ENCODE measurements around the gene PXMP2.
"Not testable (repeated sequence)": the region's sequence is repeated elsewhere in the genome, so short reads cannot be mapped to it uniquely, and the experiment has no call there.

Gene PXMP2

DNA sequence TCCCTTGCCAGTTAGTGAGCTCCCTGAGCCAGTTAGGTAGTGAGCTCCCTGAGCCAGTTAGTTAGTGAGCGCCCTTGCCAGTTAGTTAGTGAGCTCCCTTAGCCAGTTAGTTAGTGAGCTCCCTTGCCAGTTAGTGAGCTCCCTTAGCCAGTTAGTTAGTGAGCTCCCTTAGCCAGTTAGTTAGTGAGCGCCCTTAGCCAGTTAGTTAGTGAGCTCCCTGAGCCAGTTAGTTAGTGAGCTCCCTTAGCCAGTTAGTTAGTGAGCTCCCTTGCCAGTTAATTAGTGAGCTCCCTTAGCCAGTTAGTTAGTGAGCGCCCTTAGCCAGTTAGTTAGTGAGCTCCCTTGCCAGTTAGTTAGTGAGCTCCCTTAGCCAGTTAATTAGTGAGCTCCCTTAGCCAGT, 4.6 kb downstream of the PXMP2 start:
- not testable (repeated sequence) for DNase-seq (ENCODE audit: low spot score)

DNA sequence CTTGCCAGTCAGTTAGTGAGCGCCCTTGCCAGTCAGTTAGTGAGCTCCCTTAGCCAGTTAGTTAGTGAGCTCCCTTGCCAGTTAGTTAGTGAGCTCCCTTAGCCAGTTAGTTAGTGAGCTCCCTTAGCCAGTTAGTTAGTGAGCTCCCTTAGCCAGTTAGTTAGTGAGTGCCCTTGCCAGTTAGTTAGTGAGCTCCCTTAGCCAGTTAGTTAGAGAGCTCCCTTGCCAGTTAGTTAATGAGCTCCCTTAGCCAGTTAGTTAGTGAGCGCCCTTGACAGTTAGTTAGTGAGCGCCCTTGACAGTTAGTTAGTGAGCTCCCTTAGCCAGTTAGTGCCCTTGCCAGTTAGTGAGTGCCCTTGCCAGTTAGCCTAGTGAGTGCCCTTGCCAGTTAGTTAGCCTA, 7.5 kb downstream of the PXMP2 start:
- DNase-seq (ENCODE audit: low spot score): not testable (repeated sequence)

DNA sequence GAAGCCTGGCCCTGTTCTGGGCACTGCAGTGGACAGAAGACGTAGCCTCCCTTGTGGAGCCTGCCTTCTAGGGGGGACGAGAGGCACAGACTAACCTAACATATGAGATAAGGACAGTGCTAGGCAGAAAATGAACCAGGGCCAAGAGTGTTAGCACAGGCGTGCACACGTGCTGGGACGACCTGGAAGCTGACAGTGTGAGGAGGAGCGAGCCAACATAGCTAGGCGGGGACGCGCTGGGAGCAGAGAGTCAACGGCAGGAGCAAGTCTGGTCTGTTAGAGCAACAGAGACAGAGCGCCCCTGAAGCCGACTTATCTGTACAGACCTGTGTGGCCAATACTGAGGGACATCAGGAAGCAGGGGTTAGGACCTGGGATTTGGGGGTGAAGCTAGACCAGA, 8.0 kb downstream of the PXMP2 start:
- no peak for DNase-seq (ENCODE audit: low spot score)

- DNase-seq (ENCODE audit: low spot score): no peak
Observed at GRCh38 chr12:132698341-132698740, 11.0 kb downstream of the PXMP2 start.

DNA sequence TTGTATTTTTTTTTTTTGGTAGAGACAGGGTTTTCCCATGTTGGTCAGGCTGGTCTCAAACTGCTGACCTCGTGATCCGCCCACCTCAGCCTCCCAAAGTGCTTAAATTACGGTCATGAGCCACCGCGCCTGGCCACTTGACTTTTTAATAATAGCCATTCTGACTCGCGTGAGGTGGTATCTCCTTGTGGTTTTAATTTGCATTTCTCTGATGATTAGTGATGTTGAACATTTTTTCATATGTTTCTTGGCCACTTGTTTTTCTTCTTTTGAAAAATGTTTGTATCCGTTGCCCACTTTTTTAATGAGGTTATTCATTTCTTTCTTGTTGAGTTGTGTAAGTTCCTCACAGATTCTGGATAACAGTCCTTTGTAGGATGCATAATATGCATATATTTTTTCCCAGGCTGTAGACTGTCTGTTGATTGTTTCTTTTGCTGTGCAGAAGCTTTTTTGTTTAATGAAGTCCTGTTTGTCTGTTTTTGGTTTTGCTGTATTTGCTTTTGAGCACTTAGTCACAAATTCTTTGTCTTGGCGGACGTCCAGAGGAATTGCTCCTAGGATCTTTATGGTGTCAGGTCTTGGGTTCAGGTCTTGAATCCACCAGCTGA, 12.9 kb downstream of the PXMP2 start:
- DNase-seq (ENCODE audit: low spot score): no peak

DNA sequence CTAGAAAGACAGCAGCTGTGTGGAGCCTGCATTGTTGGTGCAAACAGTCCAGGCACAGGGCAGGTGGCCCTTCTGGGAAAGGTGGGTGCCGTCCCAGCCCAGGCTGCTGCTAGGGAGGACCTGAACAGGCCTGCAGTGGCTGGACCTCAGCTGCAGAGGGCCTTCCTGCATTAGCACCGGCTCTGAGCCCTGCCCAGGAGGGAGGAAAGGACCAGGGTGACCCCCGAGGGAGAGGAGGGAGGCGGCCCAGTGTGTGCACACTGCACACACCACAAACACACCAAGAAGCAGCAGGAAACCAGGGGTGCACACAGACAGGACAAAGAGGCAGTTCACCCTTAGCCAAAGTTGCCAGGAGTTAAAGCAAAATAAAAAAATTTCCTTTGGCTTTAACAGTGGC, 15.3 kb downstream of the PXMP2 start:
- no peak for DNase-seq (ENCODE audit: low spot score)

DNA sequence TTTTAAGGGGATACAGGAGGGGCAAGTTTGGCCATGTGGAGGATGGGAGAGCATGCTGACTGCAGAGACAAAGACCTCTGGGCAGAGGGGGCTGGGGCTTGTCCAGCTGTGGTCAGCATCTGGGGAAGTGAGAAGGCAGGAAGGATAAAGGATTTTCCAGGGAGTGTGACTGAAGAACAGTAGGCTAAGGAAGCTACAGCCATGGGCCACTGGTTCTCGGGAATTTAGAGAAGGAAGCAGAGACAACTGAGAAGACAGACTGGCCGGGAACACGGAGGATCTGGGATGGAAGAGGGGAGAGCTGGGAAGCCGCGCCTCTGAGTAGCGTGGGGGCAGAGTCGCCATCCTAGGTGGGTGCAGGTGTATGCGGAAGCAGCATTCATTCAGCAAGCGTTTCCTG, 16.3 kb downstream of the PXMP2 start:
- DNase-seq (ENCODE audit: low spot score): no peak

- DNase-seq (ENCODE audit: low spot score): no peak
Observed at GRCh38 chr12:132707241-132707640, 19.9 kb downstream of the PXMP2 start.

GRCh38 chr12:132708150-132708549, 20.8 kb downstream of the PXMP2 start:
- DNase-seq (ENCODE audit: low spot score): no peak

DNA sequence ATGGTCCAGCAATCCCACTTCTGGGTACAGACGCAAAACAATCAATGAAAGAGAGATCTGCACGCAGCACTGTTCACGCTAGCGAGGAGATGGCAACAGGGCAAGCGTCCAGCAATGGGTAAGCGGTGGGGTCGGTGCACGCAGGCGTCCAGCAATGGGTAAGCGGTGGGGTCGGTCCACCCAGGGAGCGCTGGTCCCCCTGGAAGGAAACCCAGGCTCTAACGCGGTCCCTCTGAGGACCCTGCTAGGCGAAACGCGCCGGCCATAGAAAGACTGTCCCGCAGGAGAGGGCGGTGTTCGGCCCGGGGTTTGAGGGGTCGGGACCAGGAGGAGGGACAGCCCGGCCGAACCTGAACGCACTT, 22.6 kb downstream of the PXMP2 start:
- DNase-seq (ENCODE audit: low spot score): no peak

DNA sequence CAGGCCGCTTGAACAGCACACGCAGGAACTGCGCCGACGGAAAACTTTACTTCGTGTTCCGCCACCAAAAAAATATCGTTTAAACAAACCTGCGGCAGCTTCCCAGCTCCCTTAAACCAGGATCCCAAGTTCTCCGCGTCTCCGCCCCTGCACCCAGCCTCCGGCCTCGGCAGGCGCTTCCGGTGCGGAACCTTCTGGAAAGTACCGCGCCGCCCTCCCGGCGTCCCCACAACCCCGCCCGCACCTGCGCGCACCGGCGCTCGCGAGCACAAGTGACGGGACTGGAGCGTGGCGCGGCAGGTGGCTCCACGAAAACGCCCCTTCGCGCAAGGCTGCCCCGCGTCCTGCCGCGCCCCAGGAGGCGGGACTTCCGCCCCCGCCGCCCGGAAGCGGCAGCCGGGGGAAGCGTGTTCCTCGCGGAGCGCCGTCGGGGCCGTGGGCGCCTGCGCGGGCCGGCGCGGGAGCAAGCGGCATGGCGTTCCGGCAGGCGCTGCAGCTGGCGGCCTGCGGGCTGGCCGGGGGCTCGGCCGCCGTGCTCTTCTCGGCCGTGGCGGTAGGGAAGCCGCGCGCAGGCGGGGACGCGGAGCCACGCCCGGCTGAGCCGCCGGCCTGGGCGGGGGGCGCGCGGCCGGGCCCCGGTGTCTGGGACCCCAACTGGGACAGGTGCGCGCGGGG, 23.2 kb downstream of the PXMP2 start, which contains the start of gene PGAM5:
PGAM5 (plus strand) TSS at position 438 of the 675 bp plus-strand sequence; CDS start at position 473, 35 bp downstream.
- DNase-seq (ENCODE audit: low spot score): peak; percentile 87

GRCh38 chr12:132711080-132711843, 23.9 kb downstream of the PXMP2 start:
- DNase-seq (ENCODE audit: low spot score): no peak

DNA sequence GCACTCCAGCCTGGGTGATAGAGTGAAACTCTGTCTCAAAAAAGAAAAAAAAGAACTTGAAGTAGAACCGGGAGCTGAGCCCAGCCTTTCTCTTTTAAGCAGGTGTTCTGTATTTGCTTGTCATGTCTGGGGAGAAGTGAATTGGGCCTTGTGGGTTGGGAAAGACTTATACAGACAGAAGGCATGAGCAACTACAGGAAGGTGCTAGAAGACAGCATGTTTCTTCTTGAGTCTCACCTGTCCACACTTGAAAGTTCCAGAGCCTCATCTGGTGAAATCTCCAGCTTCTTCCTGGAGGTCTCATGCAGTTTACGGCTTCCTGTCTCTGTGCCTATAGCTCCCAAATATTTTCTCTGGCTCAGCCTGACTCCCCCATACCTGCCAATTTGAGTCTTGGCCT, 25.7 kb downstream of the PXMP2 start:
- DNase-seq (ENCODE audit: low spot score): no peak

DNA sequence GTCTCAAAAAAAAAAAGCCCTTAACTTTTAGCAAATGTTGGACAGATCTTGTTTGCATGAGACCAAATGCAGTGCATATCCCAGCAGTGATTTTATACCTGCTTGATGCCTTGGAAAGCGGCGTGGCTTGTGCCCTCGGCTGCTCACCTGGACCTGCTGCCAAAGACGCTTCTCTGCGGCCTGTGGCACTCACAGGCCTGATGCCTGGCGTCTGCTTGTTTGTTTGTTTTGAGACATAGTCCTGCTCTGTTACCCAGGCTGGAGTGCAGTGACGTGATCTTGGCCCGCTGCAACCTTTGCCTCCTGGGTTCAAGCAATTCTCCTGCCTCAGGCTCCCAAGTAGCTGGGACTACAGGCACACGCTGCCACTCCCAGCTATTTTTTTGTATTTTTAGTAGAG, 28.5 kb downstream of the PXMP2 start:
- no peak for DNase-seq (ENCODE audit: low spot score)

GRCh38 chr12:132716356-132716755, 29.0 kb downstream of the PXMP2 start:
- DNase-seq (ENCODE audit: low spot score): no peak

- no peak for DNase-seq (ENCODE audit: low spot score)
Observed at GRCh38 chr12:132717011-132717410, 29.6 kb downstream of the PXMP2 start.

- no peak for DNase-seq (ENCODE audit: low spot score)
Observed at GRCh38 chr12:132717531-132718387, 30.4 kb downstream of the PXMP2 start.

DNA sequence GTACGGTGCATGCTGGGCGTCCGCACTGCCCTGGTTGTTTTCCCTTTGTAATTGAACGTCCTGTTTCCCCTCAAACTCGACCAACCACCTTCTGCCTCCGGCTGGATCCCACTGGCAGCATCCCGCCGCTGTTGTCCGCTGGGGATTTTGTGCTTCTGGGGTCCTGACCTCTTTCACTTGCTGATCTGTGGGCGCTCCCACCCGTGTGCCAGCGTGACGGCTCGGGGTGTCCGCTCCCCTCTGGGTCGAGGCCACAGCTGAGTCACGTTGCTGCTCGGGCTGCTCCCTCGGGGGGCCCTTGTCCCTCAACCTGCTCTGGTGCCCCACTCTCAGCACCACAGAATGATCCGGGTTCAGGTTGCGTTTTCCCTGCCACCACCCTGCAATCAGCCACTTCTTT, 31.3 kb downstream of the PXMP2 start:
- no peak for DNase-seq (ENCODE audit: low spot score)

DNA sequence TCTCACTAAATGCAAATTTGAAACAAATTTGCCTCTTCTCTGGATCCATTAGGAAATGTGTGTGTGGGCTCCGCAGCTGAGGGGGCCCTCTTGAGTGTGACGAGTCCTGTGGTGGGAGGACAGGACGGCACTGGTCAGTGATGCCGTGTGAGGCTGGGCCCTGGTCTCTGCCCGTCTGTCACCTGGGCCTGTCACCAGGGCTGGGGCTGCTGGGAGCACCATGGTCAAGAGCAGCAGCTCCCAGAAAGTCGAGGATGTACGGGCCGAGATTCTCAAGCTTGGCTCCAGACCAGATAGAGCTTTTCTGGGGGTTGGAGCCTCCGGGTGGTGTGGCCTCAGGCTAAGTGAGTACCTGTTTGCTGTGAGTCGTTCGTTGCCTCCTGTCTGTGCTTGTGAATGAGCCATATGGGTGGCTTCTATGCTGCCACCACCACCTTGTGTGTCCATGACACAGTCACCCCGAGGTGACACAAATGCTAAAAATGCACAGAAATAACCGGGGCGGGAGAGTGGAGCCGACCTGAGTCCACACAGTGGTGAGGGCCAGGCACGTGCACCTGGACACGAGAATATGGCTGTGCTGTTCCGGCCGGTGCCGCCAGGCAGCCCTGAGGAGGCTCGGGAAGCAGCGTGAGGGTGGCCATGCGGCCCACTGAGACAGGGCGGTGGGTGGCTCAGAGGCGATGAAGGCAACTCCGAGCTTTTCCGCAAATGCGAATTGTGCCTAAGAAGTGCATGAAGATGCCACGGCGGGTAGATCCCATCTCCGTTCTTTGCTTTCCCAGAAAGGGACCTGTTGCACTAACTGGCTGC, 32.0 kb downstream of the PXMP2 start:
- no peak for DNase-seq (ENCODE audit: low spot score)

DNA sequence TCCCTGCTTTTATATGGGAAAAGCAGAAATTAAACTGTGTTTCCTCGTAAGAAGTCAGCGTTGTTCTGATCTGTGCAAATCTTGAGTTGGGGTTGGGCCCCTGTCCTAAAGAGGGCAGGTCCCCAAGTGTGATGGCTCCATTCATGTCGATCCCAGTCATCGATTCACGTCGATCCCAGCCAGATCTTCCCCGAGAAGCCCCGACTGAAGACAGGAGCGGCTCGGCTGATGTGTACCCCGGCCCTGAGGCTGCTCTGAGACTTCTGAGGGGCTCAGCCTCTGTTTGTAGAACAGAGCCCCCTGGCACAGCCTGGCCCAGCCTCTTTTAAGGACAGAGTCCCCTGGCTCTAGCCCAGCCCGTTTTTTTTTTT, 32.6 kb downstream of the PXMP2 start:
- DNase-seq (ENCODE audit: low spot score): no peak

Data from SK-N-DZ (cell line).